Right lobe of liver (tissue), 6 donors: ENCODE data around the gene COL23A1. TPM values are rescaled to one million over a fixed set of nuclear protein-coding genes. Genes with fewer than 3 reads are reported as not detected.

Experiments
- ATAC-seq, 4 donors: fragments of 200-7000 bp; cut with Tn5 transposase; one replicate each; pipeline ENCODE4 v1.9.1; 2020; ENCODE audit warnings: mild to moderate bottlenecking in 4 of 4, moderate library complexity in 4 of 4
- DNase-seq, 3 donors: peaks; one replicate each; pipeline ENCODE4 v3.0.0-alpha.2; 2020
- H3K27ac ChIP-seq, 3 donors: fragments of 200-600 bp; one replicate each; pipeline ENCODE4 v1.8.0; 2022
- H3K27me3 ChIP-seq, 2 donors: fragments of 200-600 bp; one replicate each; pipeline ENCODE4 v1.8.0; 2022
- H3K36me3 ChIP-seq, 4 donors: fragments of 200-600 bp; sonication (generic) in 1 of 4; one replicate each; pipeline versions ENCODE4 v1.5.1 to v1.8.0; 2017 to 2022; ENCODE audit warnings: control low read depth in 1 of 4
- H3K4me1 ChIP-seq, 4 donors: fragments of 200-600 bp; sonication (generic) in 1 of 4; one replicate each; pipeline versions ENCODE4 v1.5.1 to v1.8.0; 2017 to 2022; ENCODE audit warnings: control low read depth in 1 of 4
- H3K4me3 ChIP-seq, 3 donors: fragments of 200-600 bp; one replicate each; pipeline ENCODE4 v1.8.0; 2022
- H3K9me3 ChIP-seq, 4 donors: fragments of 200-600 bp; sonication (generic) in 1 of 4; one replicate each; pipeline versions ENCODE4 v1.5.1 to v1.8.0; 2017 to 2022; ENCODE audit warnings: control low read depth in 1 of 4
- CTCF ChIP-seq, 4 donors: fragments of 200-600 bp in 3 of 4; fragments of 450-650 bp in 1 of 4; IDR thresholded peaks; one replicate each; pipeline versions ENCODE4 v1.5.1 to v1.8.0; 2016 to 2022; ENCODE audit warnings: antibody characterized with exemption in 4 of 4, mild to moderate bottlenecking in 2 of 4
- POLR2A ChIP-seq: fragments of 450-650 bp; IDR thresholded peaks from one replicate; pipeline ENCODE4 v1.6.1; 2017; ENCODE audit warnings: antibody characterized with exemption, mild to moderate bottlenecking
- WGBS: methylation state at CpG from one replicate; pipeline ENCODE4 v1.1.6; 2018; ENCODE audit warnings: low coverage, low lambda C conversion rate; ENCODE audit not compliant: insufficient coverage; ENCODE audit errors: missing lambda C conversion rate; 5-methylcytosine and 5-hydroxymethylcytosine counted together
- intact Hi-C, 2 donors: fragments of 100-400 bp; cut with DNase I; formaldehyde crosslinking; loops; one replicate each; pipeline versions ENCODE4 v1.11.2 to v1.14.1; 2022
- total RNA-seq, 6 experiments: library from RNA; depleted of rRNA in 2 of 6; stranded (reverse); fragments of >200 nt in 2 of 6; fragmentation: NEBNext Ultra II Directional in 3 of 6; extraction: Animal tissue kit (Norgen Biotek cat#: 25700) in 3 of 6; gene quantifications; one replicate each; pipeline versions ENCODE4 v1.1.0 to v1.2.4, GENCODE V29; 2016 to 2023
- donor health status: DM: no; HTN: yes; CAD: no.
- donor health status: DM: no; HTN: no; CAD: no.
- donor health status: DM: no; HTN: no; CAD: no.
- donor health status: DM: no; HTN: yes; CAD: no.
- donor health status: DM: no; HTN: yes; CAD: no.

The COL23A1 gene
- total RNA-seq, 6 experiments from 2014 or later: 0.25 to 1.2 (median 0.50) TPM

- Histone ChIP-seq H3K27me3 (no peaks in the 10 kb centered on the region), H3K9me3 (no peaks in the 10 kb centered on the region), H3K27ac (no peak overlapping the region), H3K36me3 (no peaks in the 10 kb centered on the region), H3K4me3 (no peak overlapping the region), H3K4me1 (no peaks in the 10 kb centered on the region)
- TF ChIP-seq CTCF (IDR thresholded peaks at IDR 0.05) (no peak), POLR2A (no peak)
- DNase-seq (peak in 1 of 3 donors; percentile 37), ATAC-seq (no peak)
- WGBS: 92% methylated on average over 11 of the region's 20 CpGs
- intact Hi-C loops: loop anchor here in 1 of 2 donors (10.0 kb wide), 1 partner anchor 48 kb away; no protein-coding TSS in a partner anchor
Measured at GRCh38 chr5:178346607-178347334, 243.4 kb downstream of the COL23A1 start.

- Histone ChIP-seq H3K27ac (no peak overlapping the region), H3K9me3 (no peaks in the 10 kb centered on the region), H3K36me3 (no peaks in the 10 kb centered on the region), H3K4me1 (peaks cover 0 to 10% (median 0%) of the 10 kb centered on the region in 4 donors), H3K4me3 (no peak overlapping the region), H3K27me3 (no peaks in the 10 kb centered on the region)
- ATAC-seq (no peak), DNase-seq (no peak)
- intact Hi-C loops: loop anchor here in 1 of 2 donors (10.0 kb wide), 1 partner anchor 51 kb away; no protein-coding TSS in a partner anchor
- TF ChIP-seq POLR2A (no peak), CTCF (IDR thresholded peaks at IDR 0.05) (no peak)
- WGBS: 78% methylated on average over 5 of the region's 6 CpGs
Measured at GRCh38 chr5:178343306-178343705, 246.9 kb downstream of the COL23A1 start.

GRCh38 chr5:178341851-178342140, 248.4 kb downstream of the COL23A1 start:
- ATAC-seq (no peak), DNase-seq (no peak)
- no peaks in the 10 kb centered on the region for H3K36me3 ChIP-seq
- intact Hi-C loops: loop anchor here in 1 of 2 donors (10.0 kb wide), 1 partner anchor 53 kb away; no protein-coding TSS in a partner anchor
- peaks cover 0 to 23% (median 5%) of the 10 kb centered on the region in 4 donors for H3K4me1 ChIP-seq
- 59% methylated on average over 10 of the region's 10 CpGs for WGBS
- no peak for TF ChIP-seq CTCF (IDR thresholded peaks at IDR 0.05)
- no peak for TF ChIP-seq POLR2A
- H3K27ac ChIP-seq: no peak overlapping the region
- no peaks in the 10 kb centered on the region for H3K9me3 ChIP-seq
- H3K4me3 ChIP-seq: no peak overlapping the region
- H3K27me3 ChIP-seq: no peaks in the 10 kb centered on the region

DNA sequence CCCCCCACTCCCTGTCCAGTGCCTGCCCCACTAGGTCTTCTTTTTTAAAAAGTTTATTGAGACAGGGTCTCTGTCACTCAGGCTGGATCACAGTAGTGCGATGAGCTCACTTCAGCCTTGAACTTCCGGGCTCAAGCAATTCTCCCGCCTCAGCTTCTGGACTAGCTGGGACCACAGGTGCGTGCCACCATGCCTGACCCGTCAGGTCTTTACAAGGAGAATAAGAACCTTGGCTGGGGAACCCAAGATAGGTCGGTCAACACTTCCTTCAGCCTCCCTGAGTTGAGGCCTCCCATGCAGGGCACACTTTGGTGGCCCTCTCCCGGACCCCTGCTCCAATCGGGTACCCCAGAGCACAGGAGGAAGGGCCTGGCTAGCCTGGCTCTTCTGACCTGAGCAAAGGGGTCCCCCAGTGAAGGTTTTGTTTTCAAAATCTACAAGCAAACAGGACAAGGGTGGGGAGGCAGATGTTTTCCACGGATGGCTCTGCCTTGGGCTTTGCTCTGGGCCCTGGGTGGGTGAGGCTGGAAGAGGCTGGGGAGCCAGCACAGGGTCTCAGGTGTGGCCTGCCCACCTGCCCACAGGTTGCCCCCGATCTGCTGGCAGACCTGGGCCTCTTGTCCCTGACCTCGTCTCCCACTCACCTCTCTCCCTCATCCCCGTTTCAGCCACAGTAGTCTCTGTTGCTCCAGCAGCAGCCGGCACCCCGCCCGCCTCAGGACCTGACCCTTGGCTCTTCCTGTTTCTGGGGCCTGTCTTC, 248.9 kb downstream of the COL23A1 start:
- intact Hi-C loops: loop anchor here in 1 of 2 donors (10.0 kb wide), 1 partner anchor 54 kb away; no protein-coding TSS in a partner anchor
- no peak overlapping the region for H3K27ac ChIP-seq
- no peaks in the 10 kb centered on the region for H3K27me3 ChIP-seq
- H3K36me3 ChIP-seq: no peaks in the 10 kb centered on the region
- DNase-seq (peak in 1 of 3 donors; percentile 41), ATAC-seq (no peak)
- no peak overlapping the region for H3K4me3 ChIP-seq
- peaks cover 0 to 28% (median 8%) of the 10 kb centered on the region in 4 donors for H3K4me1 ChIP-seq
- WGBS: 83% methylated on average over 3 of the region's 15 CpGs
- no peak for TF ChIP-seq POLR2A
- TF ChIP-seq CTCF (IDR thresholded peaks at IDR 0.05): no peak
- no peaks in the 10 kb centered on the region for H3K9me3 ChIP-seq
